ENCODE measurements around the gene PDE1C.

Gene PDE1C

DNA sequence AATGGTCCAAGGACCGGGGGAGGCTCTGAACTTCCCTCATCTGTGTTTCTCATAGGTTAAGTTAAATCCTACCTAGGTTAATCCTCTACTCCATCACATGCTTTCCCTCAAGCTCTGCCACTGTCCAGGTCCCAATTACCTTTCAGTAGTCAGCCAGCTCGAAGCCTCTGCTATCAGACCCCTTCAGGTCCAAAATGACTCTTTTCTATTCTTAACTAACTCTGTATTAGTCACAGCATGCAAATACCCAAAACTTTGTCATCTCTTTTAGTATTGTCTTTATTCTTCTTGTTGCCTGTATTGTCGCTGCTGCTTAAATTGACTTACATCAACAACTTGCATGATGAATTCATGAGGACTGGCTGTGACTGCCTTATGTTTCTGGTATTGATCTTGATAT is 367.9 kb downstream of the PDE1C start:
- H3K4me3 ChIP-seq (ENCODE audit: low read depth, low read length), result no peak overlapping the region
- DNase-seq (ENCODE audit: low read depth), result no peak
- TF ChIP-seq, protein P1, sequence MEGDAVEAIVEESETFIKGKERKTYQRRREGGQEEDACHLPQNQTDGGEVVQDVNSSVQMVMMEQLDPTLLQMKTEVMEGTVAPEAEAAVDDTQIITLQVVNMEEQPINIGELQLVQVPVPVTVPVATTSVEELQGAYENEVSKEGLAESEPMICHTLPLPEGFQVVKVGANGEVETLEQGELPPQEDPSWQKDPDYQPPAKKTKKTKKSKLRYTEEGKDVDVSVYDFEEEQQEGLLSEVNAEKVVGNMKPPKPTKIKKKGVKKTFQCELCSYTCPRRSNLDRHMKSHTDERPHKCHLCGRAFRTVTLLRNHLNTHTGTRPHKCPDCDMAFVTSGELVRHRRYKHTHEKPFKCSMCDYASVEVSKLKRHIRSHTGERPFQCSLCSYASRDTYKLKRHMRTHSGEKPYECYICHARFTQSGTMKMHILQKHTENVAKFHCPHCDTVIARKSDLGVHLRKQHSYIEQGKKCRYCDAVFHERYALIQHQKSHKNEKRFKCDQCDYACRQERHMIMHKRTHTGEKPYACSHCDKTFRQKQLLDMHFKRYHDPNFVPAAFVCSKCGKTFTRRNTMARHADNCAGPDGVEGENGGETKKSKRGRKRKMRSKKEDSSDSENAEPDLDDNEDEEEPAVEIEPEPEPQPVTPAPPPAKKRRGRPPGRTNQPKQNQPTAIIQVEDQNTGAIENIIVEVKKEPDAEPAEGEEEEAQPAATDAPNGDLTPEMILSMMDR (IDR thresholded peaks at IDR 0.05; ENCODE audit: control insufficient read depth, extremely low read depth, insufficient read depth), result no peak
